ENCODE data around the gene PPIP5K1.
"Not testable (repeated sequence)": the region's sequence is repeated elsewhere in the genome, so short reads cannot be mapped to it uniquely, and the experiment has no call there.

PPIP5K1 gene

DNA sequence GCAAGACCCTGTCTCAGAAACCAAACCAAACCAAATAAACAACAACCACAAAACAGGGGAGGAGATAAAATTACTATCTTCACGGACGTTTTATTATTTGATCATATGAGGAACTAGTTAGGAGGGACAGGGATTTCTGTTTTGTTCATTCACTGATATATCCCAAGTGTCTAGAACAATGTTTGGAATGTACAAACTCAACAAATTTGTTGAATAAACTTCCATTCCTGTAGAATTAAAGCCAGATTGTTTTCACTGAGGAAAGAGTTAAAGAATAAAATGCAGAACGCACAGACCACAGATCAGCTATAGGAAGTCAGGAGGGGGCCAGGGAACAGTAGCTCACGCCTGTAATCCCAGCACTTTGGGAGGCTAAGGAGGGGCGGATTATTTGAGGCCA is 35.1 kb upstream of the PPIP5K1 start (continued):
- TF ChIP-seq, protein P1, sequence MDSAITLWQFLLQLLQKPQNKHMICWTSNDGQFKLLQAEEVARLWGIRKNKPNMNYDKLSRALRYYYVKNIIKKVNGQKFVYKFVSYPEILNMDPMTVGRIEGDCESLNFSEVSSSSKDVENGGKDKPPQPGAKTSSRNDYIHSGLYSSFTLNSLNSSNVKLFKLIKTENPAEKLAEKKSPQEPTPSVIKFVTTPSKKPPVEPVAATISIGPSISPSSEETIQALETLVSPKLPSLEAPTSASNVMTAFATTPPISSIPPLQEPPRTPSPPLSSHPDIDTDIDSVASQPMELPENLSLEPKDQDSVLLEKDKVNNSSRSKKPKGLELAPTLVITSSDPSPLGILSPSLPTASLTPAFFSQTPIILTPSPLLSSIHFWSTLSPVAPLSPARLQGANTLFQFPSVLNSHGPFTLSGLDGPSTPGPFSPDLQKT (IDR thresholded peaks at IDR 0.05; ENCODE audit: borderline replicate concordance, low read depth, low read length): no peak

- H3K36me3 ChIP-seq (ENCODE audit: control insufficient read depth in 2 of 2, insufficient read depth in 1 of 2, low read length in 2 of 2); POLR2A ChIA-PET; H3K4me3 ChIP-seq (ENCODE audit: low read depth, low read length); H3K27ac ChIP-seq (ENCODE audit: extremely low read depth, low read depth, low read length); H3K4me1 ChIP-seq (ENCODE audit: control insufficient read depth, insufficient read depth, low read length); H3K9me3 ChIP-seq (ENCODE audit: control insufficient read depth, insufficient read depth, low read depth, low read length); CTCF ChIA-PET: not testable (repeated sequence)
These were observed 32.2 kb upstream of the PPIP5K1 start for GRCh38 chr15:43622068-43622799.

- POLR2A ChIA-PET; H3K4me1 ChIP-seq (ENCODE audit: control insufficient read depth, insufficient read depth, low read length); H3K9me3 ChIP-seq (ENCODE audit: control insufficient read depth, insufficient read depth, low read depth, low read length); H3K36me3 ChIP-seq (ENCODE audit: control insufficient read depth in 2 of 2, insufficient read depth in 1 of 2, low read length in 2 of 2); H3K4me3 ChIP-seq (ENCODE audit: low read depth, low read length); CTCF ChIA-PET; H3K27ac ChIP-seq (ENCODE audit: extremely low read depth, low read depth, low read length): not testable (repeated sequence)
These were observed 28.7 kb upstream of the PPIP5K1 start, which contains the start of gene STRC for GRCh38 chr15:43618700-43619099. Gene STRC (minus strand): TSS chr15:43618800. CDS start chr15:43618722, 78 bp downstream.

GRCh38 chr15:43617750-43618149 is 27.7 kb upstream of the PPIP5K1 start:
- H3K36me3 ChIP-seq (ENCODE audit: control insufficient read depth in 2 of 2, insufficient read depth in 1 of 2, low read length in 2 of 2); POLR2A ChIA-PET; H3K4me1 ChIP-seq (ENCODE audit: control insufficient read depth, insufficient read depth, low read length); H3K9me3 ChIP-seq (ENCODE audit: control insufficient read depth, insufficient read depth, low read depth, low read length); H3K27ac ChIP-seq (ENCODE audit: extremely low read depth, low read depth, low read length); H3K4me3 ChIP-seq (ENCODE audit: low read depth, low read length); CTCF ChIA-PET: not testable (repeated sequence)

- H3K4me3 ChIP-seq (ENCODE audit: low read depth, low read length); H3K9me3 ChIP-seq (ENCODE audit: control insufficient read depth, insufficient read depth, low read depth, low read length); H3K27ac ChIP-seq (ENCODE audit: extremely low read depth, low read depth, low read length); CTCF ChIA-PET; H3K4me1 ChIP-seq (ENCODE audit: control insufficient read depth, insufficient read depth, low read length); H3K36me3 ChIP-seq (ENCODE audit: control insufficient read depth in 2 of 2, insufficient read depth in 1 of 2, low read length in 2 of 2): not testable (repeated sequence)
- POLR2A ChIA-PET: interaction anchor here (0.6 to 0.7 kb wide), 3 partner anchors 36 to 600 kb away, joined by 3 to 12 read pairs (median 4); no protein-coding TSS in a partner anchor
- TF ChIP-seq ZNF600 (tag by site-specific recombination; IDR thresholded peaks at IDR 0.05) (peak; percentile 65; the same call in 1 of the 2 replicates), KLF9 (tag by site-specific recombination; IDR thresholded peaks at IDR 0.05; ENCODE audit: low read depth) (peak; percentile 58; the same call in 1 of the 2 replicates), GFI1B (tag by site-specific recombination; IDR thresholded peaks at IDR 0.05) (0 out of 2 replicates have a peak, but pooled peaks have one; percentile 49), ZXDB (tag by site-specific recombination; IDR thresholded peaks at IDR 0.05) (peak; percentile 23; the same call in 1 of the 2 replicates), OSR2 (tag by site-specific recombination; IDR thresholded peaks at IDR 0.05) (peak; percentile 66), KLF17 (tag by site-specific recombination; IDR thresholded peaks at IDR 0.05) (peak; percentile 44; the same call in 1 of the 2 replicates), ZNF394 (tag by site-specific recombination; IDR thresholded peaks at IDR 0.05; ENCODE audit: borderline replicate concordance) (peak; percentile 28; the same call in 1 of the 2 replicates), KLF16 (tag by site-specific recombination; IDR thresholded peaks at IDR 0.05) (peak; percentile 45; the same call in 1 of the 2 replicates), WT1 (tag by site-specific recombination; IDR thresholded peaks at IDR 0.05) (peak; percentile 45), ZNF335 (tag by site-specific recombination; conservative IDR thresholded peaks at IDR 0.05) (0 out of 2 replicates have a peak, but pooled peaks have one; percentile 10), PATZ1 (tag by site-specific recombination; IDR thresholded peaks at IDR 0.05) (peak; percentile 22; the same call in 1 of the 2 replicates), ZBTB8A (tag by site-specific recombination; IDR thresholded peaks at IDR 0.05) (peak; percentile 25; the same call in 1 of the 2 replicates), ZNF660 (tag by site-specific recombination; IDR thresholded peaks at IDR 0.05) (peak; percentile 74), ZNF398 (tag by site-specific recombination; IDR thresholded peaks at IDR 0.05) (0 out of 2 replicates have a peak, but pooled peaks have one; percentile 41), SP7 (tag by site-specific recombination; IDR thresholded peaks at IDR 0.05) (peak; percentile 87), ZBTB20 (tag by site-specific recombination; IDR thresholded peaks at IDR 0.05) (peak; percentile 48; the same call in 1 of the 2 replicates), GLIS2 (tag by site-specific recombination; IDR thresholded peaks at IDR 0.05) (peak; percentile 35; the same call in 1 of the 2 replicates), KLF1 (tag by site-specific recombination; IDR thresholded peaks at IDR 0.05) (peak; percentile 58)
These were observed 12.2 kb upstream of the PPIP5K1 start for GRCh38 chr15:43602233-43602632.

Data from HEK293 (cell line).